Type B pancreatic cell (in vitro differentiated cells): Measurements from ENCODE around the gene KRTAP1-3. TPM values are rescaled to one million over a fixed set of nuclear protein-coding genes. Genes with fewer than 3 reads are reported as not detected.
"Not testable (repeated sequence)": the region's sequence is repeated elsewhere in the genome, so short reads cannot be mapped to it uniquely, and the experiment has no call there.

Experiments used
- DNase-seq: peaks from one replicate; pipeline ENCODE4 v3.0.0; 2021; ENCODE audit warnings: mixed read lengths; ENCODE audit not compliant: unreplicated experiment; ENCODE audit errors: extremely low spot score
- H3K27ac Mint-ChIP-seq: 2 replicates; pipeline ENCODE4 v1.8.0; 2021; ENCODE audit warnings: mild to moderate bottlenecking, mixed read lengths
- H3K27me3 Mint-ChIP-seq: 2 replicates; pipeline ENCODE4 v1.8.0; 2021; ENCODE audit warnings: mixed read lengths
- H3K36me3 Mint-ChIP-seq: 2 replicates; pipeline ENCODE4 v1.8.0; 2021; ENCODE audit warnings: mixed read lengths
- H3K4me1 Mint-ChIP-seq: one replicate; pipeline ENCODE4 v1.8.0; 2021; ENCODE audit warnings: mixed read lengths; ENCODE audit not compliant: unreplicated experiment
- H3K4me3 Mint-ChIP-seq: 2 replicates; pipeline ENCODE4 v1.8.0; 2021; ENCODE audit warnings: mild to moderate bottlenecking, mixed read lengths
- H3K9me3 Mint-ChIP-seq: 2 replicates; pipeline ENCODE4 v1.8.0; 2021; ENCODE audit warnings: mixed read lengths
- CTCF ChIP-seq: fragments of 200-600 bp; sonication (generic); conservative IDR thresholded peaks from 2 replicates; pipeline ENCODE4 v1.5.0; 2021; ENCODE audit warnings: antibody characterized with exemption, mild to moderate bottlenecking
- total RNA-seq: library from RNA; stranded (reverse); gene quantifications from 2 replicates; pipeline ENCODE4 v1.2.1, GENCODE V29; 2021; ENCODE audit warnings: low replicate concordance

The KRTAP1-3 gene
- total RNA-seq, 1 donor from 2014 or later = not detected

GRCh38 chr17:41057547-41057946, 22.9 kb upstream of the KRTAP1-3 start:
- peaks cover 18% of the 10 kb centered on the region for H3K4me1 Mint-ChIP-seq
- no peak overlapping the region for H3K4me3 Mint-ChIP-seq
- no peak for TF ChIP-seq CTCF
- H3K9me3 Mint-ChIP-seq = peaks cover 10% of the 10 kb centered on the region
- no peaks in the 10 kb centered on the region for H3K36me3 Mint-ChIP-seq
- no peaks in the 10 kb centered on the region for H3K27me3 Mint-ChIP-seq
- DNase-seq = no peak
- H3K27ac Mint-ChIP-seq = no peak overlapping the region

DNA sequence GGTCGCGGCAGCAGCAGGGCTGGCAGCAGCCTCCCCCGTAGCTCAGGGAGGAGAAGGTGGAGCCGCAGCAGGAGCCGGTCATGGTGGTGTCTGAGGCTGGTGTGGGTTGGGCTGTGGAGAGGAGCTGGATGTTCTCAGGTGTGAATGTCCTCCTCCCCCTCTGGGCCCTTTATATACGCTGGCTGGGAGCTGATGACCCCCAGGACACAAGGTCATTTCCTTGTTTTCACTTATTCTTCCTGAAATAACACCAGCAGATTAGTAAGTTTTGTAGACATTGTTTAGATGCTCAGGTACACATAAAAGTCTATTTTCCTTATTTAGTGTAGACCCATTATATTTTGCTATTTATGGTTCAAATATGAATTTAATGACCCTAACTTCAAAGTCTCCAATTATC, 20.5 kb upstream of the KRTAP1-3 start, which contains the start of gene KRTAP2-2:
TSS of gene KRTAP2-2 (minus strand) at position 101 of the 400 bp plus-strand sequence. CDS start at position 82, 19 bp downstream.
- H3K4me3 Mint-ChIP-seq, H3K27ac Mint-ChIP-seq, H3K27me3 Mint-ChIP-seq, H3K4me1 Mint-ChIP-seq, DNase-seq, H3K36me3 Mint-ChIP-seq: not testable (repeated sequence)
- peaks cover 12% of the 10 kb centered on the region for H3K9me3 Mint-ChIP-seq

DNA sequence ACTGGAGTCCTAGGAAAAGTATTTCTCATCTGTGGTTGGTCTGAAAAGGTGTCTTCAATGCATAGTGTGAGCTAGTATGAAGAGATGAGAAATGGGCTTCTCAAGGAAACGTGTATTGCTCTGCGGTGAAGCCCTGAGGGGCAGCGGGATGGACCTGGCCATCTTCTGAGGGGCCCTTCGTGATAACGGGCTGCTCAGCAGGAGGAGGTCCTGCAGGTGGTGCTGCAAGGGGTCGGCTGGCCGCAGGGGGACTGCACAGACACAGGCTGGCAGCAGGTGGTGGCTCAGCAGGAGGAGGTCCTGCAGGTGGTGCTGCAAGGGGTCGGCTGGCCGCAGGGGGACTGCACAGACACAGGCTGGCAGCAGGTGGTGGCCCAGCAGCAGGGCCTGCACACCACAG, 19.9 kb upstream of the KRTAP1-3 start:
- not testable (repeated sequence) for H3K36me3 Mint-ChIP-seq, H3K4me3 Mint-ChIP-seq, DNase-seq, H3K4me1 Mint-ChIP-seq, H3K27ac Mint-ChIP-seq, H3K27me3 Mint-ChIP-seq
- H3K9me3 Mint-ChIP-seq = peaks cover 11% of the 10 kb centered on the region

DNA sequence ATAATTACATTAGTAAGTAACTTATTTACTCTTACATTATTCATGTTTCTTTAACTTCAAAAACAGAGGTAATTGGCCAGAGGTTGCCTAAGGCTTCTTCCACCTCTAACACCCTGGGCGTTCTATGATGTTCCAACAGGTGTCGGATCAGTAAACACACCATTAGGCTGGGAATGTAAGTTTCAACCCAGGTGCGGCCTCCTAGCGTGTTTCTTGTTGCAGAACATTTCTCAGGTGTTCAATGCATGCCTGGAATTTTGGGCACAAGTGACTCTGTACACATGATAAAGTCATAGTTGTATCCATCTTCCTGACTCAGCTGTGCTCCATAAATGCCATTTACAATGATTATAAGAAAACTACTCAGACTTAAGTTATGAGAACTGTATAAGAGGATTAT, 19.4 kb upstream of the KRTAP1-3 start:
- Mint-ChIP-seq H3K4me3 (no peak overlapping the region), H3K4me1 (peaks cover 2% of the 10 kb centered on the region), H3K27ac (no peak overlapping the region), H3K9me3 (peaks cover 11% of the 10 kb centered on the region), H3K27me3 (no peaks in the 10 kb centered on the region), H3K36me3 (no peaks in the 10 kb centered on the region)
- TF ChIP-seq CTCF = no peak
- DNase-seq = no peak

DNA sequence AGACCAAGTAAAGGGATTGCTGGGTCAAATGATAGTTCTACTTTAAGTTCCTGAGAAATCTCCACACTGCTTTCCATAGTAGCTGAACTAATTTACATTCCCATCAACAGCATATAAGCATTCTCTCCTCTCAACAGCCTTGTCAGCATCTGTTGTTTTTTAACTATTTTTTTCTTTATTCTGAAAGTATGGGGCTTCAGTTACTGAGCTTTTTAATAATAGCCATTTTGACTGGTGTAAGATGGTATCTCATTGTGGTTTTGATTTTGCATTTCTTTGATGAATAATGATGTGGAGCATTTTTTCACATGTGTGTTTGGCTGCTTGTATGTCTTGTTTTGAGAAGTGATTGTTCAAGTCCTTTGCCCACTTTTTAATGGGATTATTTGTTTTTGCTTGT, 17.9 kb upstream of the KRTAP1-3 start:
- peaks cover 11% of the 10 kb centered on the region for H3K4me1 Mint-ChIP-seq
- no peaks in the 10 kb centered on the region for H3K27me3 Mint-ChIP-seq
- H3K36me3 Mint-ChIP-seq = no peaks in the 10 kb centered on the region
- H3K9me3 Mint-ChIP-seq = peaks cover 11% of the 10 kb centered on the region
- DNase-seq = no peak
- no peak overlapping the region for H3K27ac Mint-ChIP-seq
- no peak for TF ChIP-seq CTCF
- H3K4me3 Mint-ChIP-seq = no peak overlapping the region

- Mint-ChIP-seq H3K9me3 (peaks cover 6% of the 10 kb centered on the region), H3K4me3 (peak overlapping the region; percentile 20), H3K4me1 (peaks cover 11% of the 10 kb centered on the region), H3K27me3 (no peaks in the 10 kb centered on the region), H3K27ac (peak overlapping the region; percentile 48), H3K36me3 (no peaks in the 10 kb centered on the region)
- no peak for TF ChIP-seq CTCF
- DNase-seq = no peak
Measured at GRCh38 chr17:41049110-41049509, 14.4 kb upstream of the KRTAP1-3 start.

DNA sequence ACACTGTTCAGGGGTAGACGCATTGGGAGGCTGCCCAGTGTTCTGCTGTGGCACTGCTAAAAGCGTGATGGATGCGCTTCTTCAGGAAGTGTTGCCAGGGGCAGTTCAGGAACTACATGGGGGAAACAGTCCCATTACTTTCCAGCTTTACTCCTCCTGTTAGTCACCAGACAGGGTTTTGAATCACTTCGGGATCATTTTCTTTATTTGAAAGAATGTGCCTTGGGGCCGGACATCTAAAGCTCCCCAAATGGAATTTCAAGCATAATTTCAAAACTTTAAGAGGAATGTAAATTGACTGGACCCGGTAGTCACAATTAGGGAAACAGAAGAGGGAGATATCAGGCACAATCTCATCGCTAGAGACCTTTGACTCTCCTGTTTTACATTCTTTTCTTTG, 13.8 kb upstream of the KRTAP1-3 start:
- H3K27ac Mint-ChIP-seq = peak overlapping the region; percentile 48
- no peaks in the 10 kb centered on the region for H3K36me3 Mint-ChIP-seq
- H3K4me1 Mint-ChIP-seq = peaks cover 11% of the 10 kb centered on the region
- peak overlapping the region; percentile 20 for H3K4me3 Mint-ChIP-seq
- peaks cover 9% of the 10 kb centered on the region for H3K9me3 Mint-ChIP-seq
- no peak for DNase-seq
- no peaks in the 10 kb centered on the region for H3K27me3 Mint-ChIP-seq
- no peak for TF ChIP-seq CTCF

DNA sequence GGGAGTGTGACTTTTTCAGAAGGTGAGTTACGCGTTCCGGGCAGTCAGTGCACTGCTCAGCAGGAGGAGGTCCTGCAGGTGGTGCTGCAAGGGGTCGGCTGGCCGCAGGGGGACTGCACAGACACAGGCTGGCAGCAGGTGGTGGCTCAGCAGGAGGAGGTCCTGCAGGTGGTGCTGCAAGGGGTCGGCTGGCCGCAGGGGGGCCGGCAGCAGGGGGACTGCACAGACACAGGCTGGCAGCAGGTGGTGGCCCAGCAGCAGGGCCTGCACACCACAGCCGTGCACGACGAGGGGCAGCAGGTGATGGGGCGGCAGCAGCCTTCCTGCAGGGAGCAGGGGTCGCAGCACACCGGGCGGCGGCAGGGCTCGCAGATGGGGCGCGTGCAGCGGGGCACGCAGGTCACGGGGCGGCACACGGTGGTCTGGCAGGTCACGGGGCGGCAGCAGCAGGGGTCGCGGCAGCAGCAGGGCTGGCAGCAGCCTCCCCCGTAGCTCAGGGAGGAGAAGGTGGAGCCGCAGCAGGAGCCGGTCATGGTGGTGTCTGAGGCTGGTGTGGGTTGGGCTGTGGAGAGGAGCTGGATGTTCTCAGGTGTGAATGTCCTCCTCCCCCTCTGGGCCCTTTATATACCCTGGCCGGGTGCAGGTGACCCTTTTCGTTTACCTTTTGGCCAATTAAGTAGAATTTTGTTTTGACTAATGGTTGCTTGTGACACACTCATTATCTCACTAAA, 12.2 kb upstream of the KRTAP1-3 start, which contains the start of gene KRTAP2-1:
TSS of gene KRTAP2-1 (minus strand) at position 582 of the 731 bp plus-strand sequence. CDS start at position 533, 49 bp downstream.
- H3K4me1 Mint-ChIP-seq = peaks cover 11% of the 10 kb centered on the region
- not testable (repeated sequence) for H3K36me3 Mint-ChIP-seq, H3K4me3 Mint-ChIP-seq, H3K9me3 Mint-ChIP-seq, DNase-seq, H3K27ac Mint-ChIP-seq, H3K27me3 Mint-ChIP-seq
